Measurements from ENCODE around the gene MYL3.
"Not testable (repeated sequence)": the region's sequence is repeated elsewhere in the genome, so short reads cannot be mapped to it uniquely, and the experiment has no call there.

DNA sequence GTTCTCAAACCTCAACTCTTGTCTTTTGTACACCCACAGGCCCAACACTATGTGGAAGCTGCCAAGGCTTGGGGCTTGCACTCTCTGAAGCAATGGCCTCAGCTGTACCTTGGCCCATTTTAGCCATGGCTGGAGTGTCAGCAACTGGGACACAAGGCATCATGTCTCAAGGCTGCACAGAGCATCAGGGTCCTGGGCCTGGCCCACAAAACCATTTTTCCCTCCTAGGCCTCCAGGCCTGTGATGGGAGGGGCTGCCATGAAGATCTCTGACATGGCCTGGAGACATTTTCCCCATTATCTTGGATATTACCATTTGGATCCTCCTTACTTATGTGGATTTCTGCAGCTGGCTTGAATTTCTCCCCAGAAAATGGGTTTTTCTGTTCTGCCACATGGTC is 39.9 kb downstream of the MYL3 start:
- not testable (repeated sequence) for TF ChIP-seq EZH2 (IDR thresholded peaks at IDR 0.05; ENCODE audit: insufficient read depth, poor library complexity, severe bottlenecking); EZH2phosphoT487 (IDR thresholded peaks at IDR 0.05; ENCODE audit: insufficient read depth, low read depth)

Data from GM23248 (cell line).